Chondrocyte (in vitro differentiated cells): ENCODE measurements around the gene RHOC. TPM values are rescaled to one million over a fixed set of nuclear protein-coding genes. Genes with fewer than 3 reads are reported as not detected.

ENCODE experiments used
- DNase-seq: peaks from one replicate; pipeline ENCODE4 v3.0.0; 2021; ENCODE audit warnings: mixed read lengths, low spot score
- H3K27ac Mint-ChIP-seq: one replicate; pipeline ENCODE4 v1.8.0; 2021; ENCODE audit warnings: mild to moderate bottlenecking, moderate library complexity, mixed read lengths; ENCODE audit not compliant: unreplicated experiment
- H3K27me3 Mint-ChIP-seq: 2 replicates; pipeline ENCODE4 v1.8.0; 2021; ENCODE audit warnings: low read depth, mixed read lengths
- H3K36me3 Mint-ChIP-seq: 2 replicates; pipeline ENCODE4 v1.8.0; 2021; ENCODE audit warnings: low read depth, mixed read lengths
- H3K4me1 Mint-ChIP-seq: 2 replicates; pipeline ENCODE4 v1.8.0; 2021; ENCODE audit warnings: low read depth, mild to moderate bottlenecking, mixed read lengths
- H3K4me3 Mint-ChIP-seq: one replicate; pipeline ENCODE4 v1.8.0; 2021; ENCODE audit warnings: mild to moderate bottlenecking, moderate library complexity, mixed read lengths; ENCODE audit not compliant: unreplicated experiment
- H3K9me3 Mint-ChIP-seq: 2 replicates; pipeline ENCODE4 v1.8.0; 2021; ENCODE audit warnings: low read depth, mixed read lengths
- CTCF ChIP-seq: fragments of 200-600 bp; sonication (generic); IDR thresholded peaks from 2 replicates; pipeline ENCODE4 v1.5.0; 2021; ENCODE audit warnings: antibody characterized with exemption, mild to moderate bottlenecking, moderate library complexity
- total RNA-seq: library from RNA; stranded (reverse); gene quantifications from 3 replicates; pipeline ENCODE4 v1.2.1, GENCODE V29; 2021

RHOC gene
- total RNA-seq, 1 donor from 2014 or later: 446 TPM

DNA sequence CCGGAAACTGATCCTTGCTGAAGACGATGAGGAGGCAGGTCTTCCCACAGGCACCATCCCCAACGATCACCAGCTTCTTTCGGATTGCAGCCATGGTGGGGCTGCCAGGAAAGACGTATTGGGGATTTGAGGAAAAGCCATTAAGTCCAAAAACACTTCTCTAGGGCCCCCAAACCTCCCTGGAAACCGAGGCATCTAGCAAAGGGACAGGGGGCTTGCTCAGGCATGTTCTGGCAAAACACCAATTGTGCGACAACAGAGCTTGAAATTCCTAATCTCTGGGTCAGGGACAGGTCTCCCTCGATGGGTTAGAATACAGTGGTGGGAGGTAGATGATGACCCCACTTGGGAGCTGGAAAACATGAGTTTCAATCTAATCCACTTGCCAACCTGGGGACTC lies 3.2 kb downstream of the RHOC start:
- TF ChIP-seq CTCF: no peak
- no peaks in the 10 kb centered on the region for H3K27me3 Mint-ChIP-seq
- peaks cover 17% of the 10 kb centered on the region for H3K36me3 Mint-ChIP-seq
- H3K9me3 Mint-ChIP-seq: no peaks in the 10 kb centered on the region
- no peak for DNase-seq
- peak overlapping the region; percentile 71 for H3K4me3 Mint-ChIP-seq
- H3K27ac Mint-ChIP-seq: peak overlapping the region; percentile 90
- peaks cover 78% of the 10 kb centered on the region for H3K4me1 Mint-ChIP-seq

DNA sequence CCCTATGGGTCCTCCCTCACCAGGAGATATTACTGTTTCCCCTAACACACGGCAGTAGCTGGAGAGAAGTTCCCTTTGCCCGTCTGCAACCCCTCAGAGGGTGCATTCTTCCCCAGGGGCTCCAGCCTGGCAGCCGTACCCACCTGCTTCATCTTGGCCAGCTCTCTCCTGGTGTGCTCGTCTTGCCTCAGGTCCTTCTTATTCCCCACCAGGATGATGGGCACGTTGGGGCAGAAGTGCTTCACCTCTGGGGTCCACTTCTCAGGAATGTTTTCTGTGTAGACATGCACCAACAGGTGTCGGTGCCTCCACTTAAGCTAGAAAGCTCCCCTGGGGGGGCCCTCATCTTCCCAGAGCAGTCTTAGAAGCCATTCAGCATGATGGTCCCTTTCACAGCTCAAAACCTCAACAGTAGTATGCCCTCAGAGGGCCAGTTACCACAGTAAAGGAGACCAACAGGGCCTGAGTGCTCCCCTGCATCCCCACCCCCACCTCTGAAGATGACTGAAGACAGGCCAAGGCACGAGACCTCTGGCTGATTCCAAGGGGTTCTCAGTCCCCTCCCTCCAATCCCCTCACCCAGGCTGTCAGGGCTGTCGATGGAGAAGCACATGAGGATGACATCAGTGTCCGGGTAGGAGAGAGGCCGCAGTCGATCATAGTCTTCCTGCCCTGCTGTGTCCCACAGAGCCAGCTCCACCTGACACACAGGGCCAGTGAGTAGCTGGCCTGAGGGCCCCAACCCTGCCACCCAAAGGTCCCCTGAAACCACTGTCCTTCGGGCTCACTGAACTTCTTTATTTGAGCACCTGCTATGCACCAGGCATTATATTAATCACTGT lies 4.3 kb downstream of the RHOC start:
- Mint-ChIP-seq H3K4me3 (no peak overlapping the region), H3K27me3 (no peaks in the 10 kb centered on the region), H3K27ac (peak overlapping the region; percentile 96), H3K36me3 (peaks cover 19% of the 10 kb centered on the region), H3K9me3 (no peaks in the 10 kb centered on the region), H3K4me1 (peaks cover 75% of the 10 kb centered on the region)
- no peak for DNase-seq
- TF ChIP-seq CTCF: no peak

DNA sequence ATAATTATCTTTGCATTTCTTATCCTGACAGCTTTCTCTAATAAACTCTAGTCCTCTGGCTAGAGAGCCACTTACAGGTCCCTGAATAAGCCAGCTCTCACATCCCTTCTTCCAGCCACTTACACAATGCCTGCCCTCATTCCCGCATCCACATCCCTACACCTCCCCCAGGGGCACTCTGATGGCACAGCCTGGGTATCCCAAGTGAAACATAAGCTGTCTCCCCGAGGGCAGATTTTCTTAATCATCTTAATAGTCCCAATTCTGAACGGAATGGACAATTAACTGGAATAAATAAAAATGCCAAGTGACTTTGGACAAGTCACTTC lies 4.9 kb downstream of the RHOC start:
- H3K27me3 Mint-ChIP-seq: no peaks in the 10 kb centered on the region
- peaks cover 71% of the 10 kb centered on the region for H3K4me1 Mint-ChIP-seq
- DNase-seq: no peak
- TF ChIP-seq CTCF: no peak
- H3K4me3 Mint-ChIP-seq: no peak overlapping the region
- peaks cover 19% of the 10 kb centered on the region for H3K36me3 Mint-ChIP-seq
- H3K27ac Mint-ChIP-seq: peak overlapping the region; percentile 96
- H3K9me3 Mint-ChIP-seq: no peaks in the 10 kb centered on the region

DNA sequence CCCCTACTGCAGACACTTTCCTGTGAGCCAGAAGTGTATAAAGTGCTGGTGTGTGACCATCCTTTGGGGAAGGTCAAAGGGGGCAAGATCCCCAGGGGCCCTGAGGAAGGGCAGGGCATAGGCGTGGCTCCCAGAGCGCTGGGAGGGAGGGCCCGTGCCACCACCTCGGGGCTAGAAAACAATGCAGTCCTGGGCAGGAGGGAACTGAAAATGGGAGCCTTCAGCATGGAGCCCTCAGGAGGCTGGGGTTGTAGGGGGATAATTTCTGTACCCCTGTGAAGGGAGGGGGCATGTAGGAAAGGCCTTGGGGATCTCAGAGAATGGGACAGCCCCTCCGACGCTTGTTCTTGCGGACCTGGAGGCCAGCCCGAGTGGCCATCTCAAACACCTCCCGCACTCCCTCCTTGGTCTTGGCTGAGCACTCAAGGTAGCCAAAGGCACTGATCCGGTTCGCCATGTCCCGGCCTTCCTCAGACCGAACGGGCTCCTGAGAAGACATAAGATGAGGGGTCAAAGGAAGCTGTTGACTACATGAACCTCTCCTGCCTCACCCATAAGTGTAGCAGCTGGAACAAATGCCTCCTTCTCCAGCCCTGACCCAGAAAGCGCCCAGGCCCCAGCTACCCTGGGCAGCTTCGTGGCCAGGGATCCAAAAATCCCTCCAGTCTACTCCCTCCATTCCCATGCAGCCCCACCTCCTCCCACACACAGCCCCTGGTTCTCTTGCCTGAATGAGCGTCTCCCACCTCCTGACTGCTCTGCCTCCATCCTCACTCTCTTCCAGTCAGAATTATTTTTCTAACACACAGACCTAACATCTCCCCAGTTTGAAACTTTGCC lies 5.5 kb downstream of the RHOC start:
- H3K9me3 Mint-ChIP-seq: no peaks in the 10 kb centered on the region
- peak overlapping the region; percentile 41 for H3K4me3 Mint-ChIP-seq
- H3K36me3 Mint-ChIP-seq: peaks cover 19% of the 10 kb centered on the region

More for the DNA sequence above, 5.5 kb downstream of the RHOC start:
- no peak for TF ChIP-seq CTCF
- Mint-ChIP-seq H3K27ac (peak overlapping the region; percentile 96), H3K27me3 (no peaks in the 10 kb centered on the region), H3K4me1 (peaks cover 71% of the 10 kb centered on the region)
- DNase-seq: no peak
